ENCODE data around the gene COX4I1.
A peak's percentile ranks its signal among the peaks of the same experiment; 100 is the strongest.
"Not testable (repeated sequence)": the region's sequence is repeated elsewhere in the genome, so short reads cannot be mapped to it uniquely, and the experiment has no call there.

Gene COX4I1

GRCh38 chr16:85810097-85810741 lies 10.7 kb downstream of the COX4I1 start:
- Histone ChIP-seq H3K4me1 (peaks cover 0 to 9% (median 1%) of the 10 kb centered on the region in 10 experiments; a peak in 6 of 20 replicates), H3K27ac (no peak overlapping the region), H3K4me3 (no peak overlapping the region), H3K4me2 (no peak overlapping the region), H3K9me3 (replicated peaks in 1 of 11) (peaks cover 0 to 9% (median 4%) of the 10 kb centered on the region in 11 experiments; a peak in 7 of 22 replicates), H3K36me3 (peaks cover 21 to 34% (median 22%) of the 10 kb centered on the region in 11 experiments), H4K20me1 (peaks cover 6 to 61% (median 17%) of the 10 kb centered on the region in 11 experiments; a peak in 18 of 22 replicates), H3K27me3 (peaks cover 6 to 25% (median 21%) of the 10 kb centered on the region in 11 experiments; a peak in 20 of 22 replicates), H3K9ac (peak overlapping the region in 1 of 11 experiments; percentile 29; a peak in 1 of 22 replicates)
- TF ChIP-seq Cebpa-rat (IDR thresholded peaks at IDR 0.05): no peak

GRCh38 chr16:85810742-85811115 lies 11.2 kb downstream of the COX4I1 start:
- H3K9ac ChIP-seq: no peak overlapping the region
- no peak overlapping the region for H3K4me3 ChIP-seq
- H3K36me3 ChIP-seq: peaks cover 16 to 34% (median 18%) of the 10 kb centered on the region in 11 experiments
- peaks cover 6 to 25% (median 21%) of the 10 kb centered on the region in 11 experiments; a peak in 20 of 22 replicates for H3K27me3 ChIP-seq
- no peak overlapping the region for H3K4me2 ChIP-seq
- peaks cover 0 to 9% (median 4%) of the 10 kb centered on the region in 11 experiments; a peak in 7 of 22 replicates for H3K9me3 ChIP-seq (replicated peaks in 1 of 11)
- H4K20me1 ChIP-seq: peaks cover 6 to 56% (median 12%) of the 10 kb centered on the region in 11 experiments; a peak in 18 of 22 replicates
- H3K4me1 ChIP-seq: peaks cover 0 to 9% (median 1%) of the 10 kb centered on the region in 10 experiments; a peak in 6 of 20 replicates
- no peak overlapping the region for H3K27ac ChIP-seq
- no peak for TF ChIP-seq Cebpa-rat (IDR thresholded peaks at IDR 0.05)

DNA sequence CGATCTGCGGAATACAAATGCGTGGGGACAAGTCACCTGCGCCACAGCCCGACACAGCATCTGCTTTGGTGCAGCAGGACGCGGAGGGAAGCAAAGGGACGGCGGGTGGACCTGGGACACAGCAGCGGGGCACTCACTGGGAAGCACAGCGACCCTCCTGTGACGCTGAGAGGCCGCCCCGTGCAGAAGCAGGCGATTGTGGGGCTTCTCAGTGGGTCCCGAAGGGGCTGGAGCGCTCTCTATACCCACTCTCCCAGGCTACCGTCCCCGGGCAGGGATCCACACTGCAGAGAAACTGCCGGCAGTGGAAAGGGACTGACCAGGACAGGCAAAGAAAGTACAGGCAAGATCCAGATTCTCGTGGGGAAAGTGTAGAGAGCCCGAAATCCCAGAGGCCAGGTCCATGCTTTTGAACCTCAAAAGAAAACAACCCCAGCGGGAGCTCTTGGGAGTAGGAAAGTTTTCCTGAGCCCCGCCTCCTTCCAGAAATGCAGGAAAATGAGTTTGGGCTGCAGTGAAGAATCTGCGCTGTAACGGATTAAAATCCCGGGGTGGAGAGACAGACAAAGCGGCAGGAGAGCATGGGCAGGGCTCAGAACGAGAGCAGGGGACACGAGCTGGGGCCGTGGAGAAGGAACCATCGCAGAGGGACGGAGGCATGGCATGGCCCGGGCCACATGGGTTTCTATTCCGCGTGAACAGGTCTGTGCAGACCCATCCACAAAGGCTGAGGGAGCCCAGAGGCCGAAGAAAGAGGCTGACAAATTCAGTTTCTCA lies 12.7 kb downstream of the COX4I1 start:
- H3K36me3 ChIP-seq: peaks cover 1 to 32% (median 3%) of the 10 kb centered on the region in 11 experiments
- H3K9ac ChIP-seq: no peak overlapping the region
- H3K27me3 ChIP-seq: peaks cover 6 to 25% (median 21%) of the 10 kb centered on the region in 11 experiments; a peak in 20 of 22 replicates
- peaks cover 0 to 1% (median 0%) of the 10 kb centered on the region in 11 experiments; a peak in 3 of 22 replicates for H3K9me3 ChIP-seq (replicated peaks in 1 of 11)
- H3K4me3 ChIP-seq: no peak overlapping the region
- no peak overlapping the region for H3K4me2 ChIP-seq
- peaks cover 0 to 9% (median 1%) of the 10 kb centered on the region in 10 experiments; a peak in 6 of 20 replicates for H3K4me1 ChIP-seq
- TF ChIP-seq Cebpa-rat (IDR thresholded peaks at IDR 0.05): no peak
- H3K27ac ChIP-seq: no peak overlapping the region
- H4K20me1 ChIP-seq: peaks cover 0 to 41% (median 0%) of the 10 kb centered on the region in 11 experiments; a peak in 9 of 22 replicates

- Histone ChIP-seq H3K27me3 (peaks cover 6 to 25% (median 21%) of the 10 kb centered on the region in 11 experiments; a peak in 20 of 22 replicates), H3K4me1 (peaks cover 0 to 9% (median 1%) of the 10 kb centered on the region in 10 experiments; a peak in 6 of 20 replicates), H3K27ac (no peak overlapping the region), H3K36me3 (peaks cover 0 to 32% (median 0%) of the 10 kb centered on the region in 11 experiments; a peak in 7 of 22 replicates), H4K20me1 (peaks cover 0 to 39% (median 0%) of the 10 kb centered on the region in 11 experiments; a peak in 7 of 22 replicates), H3K9me3 (replicated peaks in 1 of 11) (no peaks in the 10 kb centered on the region), H3K9ac (no peak overlapping the region), H3K4me2 (no peak overlapping the region), H3K4me3 (no peak overlapping the region)
- no peak for TF ChIP-seq Cebpa-rat (IDR thresholded peaks at IDR 0.05)
These were observed 13.6 kb downstream of the COX4I1 start for GRCh38 chr16:85812811-85813700.

GRCh38 chr16:85816159-85816558 lies 16.7 kb downstream of the COX4I1 start:
- Histone ChIP-seq H3K9ac (no peak overlapping the region), H3K4me2 (no peak overlapping the region), H3K27ac (no peak overlapping the region), H3K4me1 (peaks cover 0 to 23% (median 19%) of the 10 kb centered on the region in 10 experiments; a peak in 16 of 20 replicates), H3K27me3 (peaks cover 6 to 25% (median 21%) of the 10 kb centered on the region in 11 experiments; a peak in 20 of 22 replicates), H3K36me3 (peaks cover 0 to 29% (median 0%) of the 10 kb centered on the region in 11 experiments; a peak in 7 of 22 replicates), H3K4me3 (no peak overlapping the region), H4K20me1 (peaks cover 0 to 25% (median 0%) of the 10 kb centered on the region in 11 experiments; a peak in 5 of 22 replicates), H3K9me3 (replicated peaks in 1 of 11) (no peaks in the 10 kb centered on the region)
- TF ChIP-seq Cebpa-rat (IDR thresholded peaks at IDR 0.05): no peak

GRCh38 chr16:85817195-85817594 lies 17.7 kb downstream of the COX4I1 start:
- H3K4me3 ChIP-seq; H3K4me2 ChIP-seq; H3K9me3 ChIP-seq (replicated peaks in 1 of 11); H3K9ac ChIP-seq; H3K27ac ChIP-seq: not testable (repeated sequence)
- Histone ChIP-seq H3K36me3 (peaks cover 0 to 29% (median 0%) of the 10 kb centered on the region in 11 experiments; a peak in 7 of 22 replicates), H3K4me1 (peaks cover 7 to 33% (median 28%) of the 10 kb centered on the region in 10 experiments), H3K27me3 (peaks cover 0 to 15% (median 12%) of the 10 kb centered on the region in 11 experiments; a peak in 17 of 22 replicates), H4K20me1 (peaks cover 0 to 15% (median 0%) of the 10 kb centered on the region in 11 experiments; a peak in 5 of 22 replicates)

- peak overlapping the region in 4 of 11 experiments; percentile 0 to 28 (median 7); a peak in 2 of 22 replicates for H3K9ac ChIP-seq
- H3K27me3 ChIP-seq: no peaks in the 10 kb centered on the region
- peak overlapping the region in 9 of 11 experiments; percentile 2 to 92 (median 71); a peak in 14 of 22 replicates for H3K4me2 ChIP-seq
- peaks cover 12 to 51% (median 42%) of the 10 kb centered on the region in 10 experiments for H3K4me1 ChIP-seq
- no peak overlapping the region for H3K4me3 ChIP-seq
- H3K9me3 ChIP-seq (replicated peaks in 1 of 11): peaks cover 0 to 6% (median 0%) of the 10 kb centered on the region in 11 experiments; a peak in 5 of 22 replicates
- no peaks in the 10 kb centered on the region for H4K20me1 ChIP-seq
- H3K27ac ChIP-seq: no peak overlapping the region
- TF ChIP-seq Cebpa-rat (IDR thresholded peaks at IDR 0.05): no peak
- peaks cover 0 to 22% (median 0%) of the 10 kb centered on the region in 11 experiments; a peak in 7 of 22 replicates for H3K36me3 ChIP-seq
These were observed 19.8 kb downstream of the COX4I1 start for GRCh38 chr16:85819245-85819644.

DNA sequence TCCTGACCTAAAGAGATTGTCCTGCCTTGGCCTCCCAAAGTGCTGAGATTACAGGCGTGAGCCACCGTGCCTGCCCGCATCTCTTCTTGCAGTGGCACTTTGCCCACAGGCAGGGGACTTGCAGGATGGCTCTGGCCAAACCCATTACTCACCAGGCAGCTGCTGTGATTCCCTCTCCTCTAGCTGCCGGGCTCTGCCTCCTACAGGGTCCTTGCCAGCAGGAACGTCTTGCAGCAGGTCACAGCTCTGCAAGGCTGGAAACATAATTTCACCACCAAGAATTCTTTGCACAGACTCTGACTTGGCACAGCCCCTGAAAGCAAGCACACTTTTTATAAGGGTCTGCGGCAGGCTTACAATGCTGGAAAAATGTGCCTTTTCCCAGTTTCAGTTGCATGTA lies 20.3 kb downstream of the COX4I1 start:
- H3K9me3 ChIP-seq (replicated peaks in 1 of 11): peaks cover 0 to 11% (median 0%) of the 10 kb centered on the region in 11 experiments; a peak in 5 of 22 replicates
- no peak for TF ChIP-seq Cebpa-rat (IDR thresholded peaks at IDR 0.05)

More for the DNA sequence above, 20.3 kb downstream of the COX4I1 start:
- Histone ChIP-seq H4K20me1 (no peaks in the 10 kb centered on the region), H3K4me3 (no peak overlapping the region), H3K36me3 (peaks cover 0 to 22% (median 0%) of the 10 kb centered on the region in 11 experiments; a peak in 7 of 22 replicates), H3K27me3 (no peaks in the 10 kb centered on the region), H3K27ac (no peak overlapping the region), H3K4me1 (peaks cover 12 to 56% (median 47%) of the 10 kb centered on the region in 10 experiments), H3K9ac (peak overlapping the region in 4 of 11 experiments; percentile 0 to 28 (median 7); a peak in 2 of 22 replicates), H3K4me2 (peak overlapping the region in 9 of 11 experiments; percentile 18 to 92 (median 75); a peak in 14 of 22 replicates)
